Peyer's patch (tissue), 4 donors: ENCODE data around the gene RARA.

ENCODE experiments used
- CTCF ChIP-seq, 6 experiments: fragments of 450-650 bp in 4 of 6; fragments of 200-600 bp in 2 of 6; sonication (generic) in 1 of 6; IDR thresholded peaks; one replicate each; pipeline ENCODE4 v1.5.1; 2017 to 2019; ENCODE audit warnings: antibody characterized with exemption in 6 of 6, mild to moderate bottlenecking in 3 of 6, moderate library complexity in 1 of 6
- POLR2A ChIP-seq, 2 donors: fragments of 450-650 bp; IDR thresholded peaks; one replicate each; pipeline ENCODE4 v1.5.1; 2017; ENCODE audit warnings: antibody characterized with exemption in 2 of 2, mild to moderate bottlenecking in 2 of 2, moderate library complexity in 2 of 2

- TF ChIP-seq CTCF (IDR thresholded peaks at IDR 0.05) (no peak), POLR2A (IDR thresholded peaks at IDR 0.05) (no peak)
Measured at GRCh38 chr17:40335620-40336019, 26.6 kb downstream of the RARA start.
